SU-DHL-6 (cell line): Measurements from ENCODE around the gene POU6F2.

Experiments
- H2AFZ ChIP-seq: fragments of 200-600 bp; sonication (generic); 2 replicates; pipeline ENCODE4 v1.6.1; 2014; ENCODE audit warnings: low read depth, mild to moderate bottlenecking, moderate library complexity, mixed read lengths, antibody characterized with exemption, low read length; ENCODE audit not compliant: severe bottlenecking
- H3F3A ChIP-seq: fragments of 200-600 bp; shearing (Covaris generic); 2 replicates; pipeline ENCODE4 v1.6.0; 2016; ENCODE audit warnings: antibody characterized with exemption, mild to moderate bottlenecking; ENCODE audit not compliant: insufficient read depth
- H3K27ac ChIP-seq: fragments of 200-600 bp; sonication (generic); 2 replicates; pipeline ENCODE4 v1.5.1; 2016; ENCODE audit warnings: low read depth, mild to moderate bottlenecking, low read length, moderate library complexity, mixed read lengths
- H3K27me3 ChIP-seq: fragments of 200-600 bp; sonication (generic), shearing (Covaris generic); 2 replicates; pipeline ENCODE4 v1.6.0; 2014; ENCODE audit warnings: mild to moderate bottlenecking, low read length
- H3K36me3 ChIP-seq: fragments of 200-600 bp; sonication (generic); 2 replicates; pipeline ENCODE4 v1.6.1; 2014; ENCODE audit warnings: mild to moderate bottlenecking, low read length, mixed read lengths
- H3K4me2 ChIP-seq: fragments of 300-600, 200-600 bp; shearing (Covaris generic), sonication (generic); 2 replicates; pipeline ENCODE4 v1.6.0; 2014; ENCODE audit warnings: low read length, low read depth, mild to moderate bottlenecking; ENCODE audit not compliant: poor library complexity, severe bottlenecking
- H3K4me3 ChIP-seq: fragments of 200-600 bp; sonication (generic); 2 replicates; pipeline ENCODE4 v1.5.1; 2014; ENCODE audit warnings: antibody characterized with exemption, low read length, mild to moderate bottlenecking, mixed read lengths; ENCODE audit not compliant: insufficient read depth, poor library complexity, severe bottlenecking
- H3K79me2 ChIP-seq: fragments of 200-600 bp; sonication (generic); 2 replicates; pipeline ENCODE4 v1.6.1; 2014; ENCODE audit warnings: mild to moderate bottlenecking, low read length, moderate library complexity; ENCODE audit not compliant: insufficient read depth
- H3K9ac ChIP-seq: fragments of 200-600 bp; sonication (generic); 2 replicates; pipeline ENCODE4 v1.7.0; 2014; ENCODE audit warnings: mild to moderate bottlenecking, low read length
- H3K9me2 ChIP-seq: fragments of 200-600 bp; sonication (generic); replicated peaks from 2 replicates; pipeline ENCODE4 v1.6.1; 2014; ENCODE audit warnings: low read length; ENCODE audit not compliant: insufficient read depth
- H3K9me3 ChIP-seq: fragments of 200-600 bp; sonication (generic); 2 replicates; pipeline ENCODE4 v1.6.1; 2014; ENCODE audit warnings: low read length, mixed read lengths; ENCODE audit not compliant: insufficient read depth
- H4K20me1 ChIP-seq: fragments of 200-600 bp; sonication (generic); 2 replicates; pipeline ENCODE4 v1.6.1; 2014; ENCODE audit warnings: low read depth, mild to moderate bottlenecking, antibody characterized with exemption, low read length, moderate library complexity, mixed read lengths
- EZH2phosphoT487 ChIP-seq: fragments of 200-600 bp; sonication (generic), shearing (Covaris generic); conservative IDR thresholded peaks from 2 replicates; pipeline ENCODE4 v1.6.1; 2018; ENCODE audit warnings: mild to moderate bottlenecking, antibody characterized with exemption, low read length, moderate library complexity, mixed read lengths
- TF ChIP-seq, protein P1 (sequence below): fragments of 200-600 bp; sonication (generic); IDR thresholded peaks from one replicate; pipeline ENCODE4 v1.5.1; 2017; ENCODE audit warnings: antibody characterized with exemption, mild to moderate bottlenecking, low read length, moderate library complexity; ENCODE audit not compliant: insufficient read depth, poor library complexity, severe bottlenecking

The POU6F2 gene

DNA sequence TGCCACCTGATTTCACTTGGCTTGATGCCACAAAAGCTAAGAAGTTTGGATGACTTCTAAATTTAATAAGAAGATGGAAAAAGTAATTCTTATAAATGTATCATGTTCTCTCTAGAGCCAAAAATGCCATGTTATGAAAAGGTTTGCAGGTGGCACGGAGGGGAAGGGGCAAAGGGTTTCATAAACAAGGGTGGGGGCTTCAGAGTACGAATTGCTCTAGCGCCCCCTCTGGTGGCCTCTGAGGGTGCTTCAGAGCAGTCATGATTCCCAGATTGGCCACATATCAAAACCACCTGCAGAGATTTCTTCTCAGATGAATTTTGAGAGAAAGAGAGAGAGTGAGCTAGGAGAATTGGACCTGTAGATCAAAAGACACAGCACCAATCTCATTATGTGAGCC, 379.9 kb downstream of the POU6F2 start:
- H4K20me1 ChIP-seq, result no peaks in the 10 kb centered on the region
- no peaks in the 10 kb centered on the region for H3F3A ChIP-seq
- H3K36me3 ChIP-seq, result no peaks in the 10 kb centered on the region
- H3K4me3 ChIP-seq, result no peak overlapping the region
- no peak overlapping the region for H3K9ac ChIP-seq
- no peak overlapping the region for H3K4me2 ChIP-seq
- H3K9me2 ChIP-seq, result no peaks in the 10 kb centered on the region
- H2AFZ ChIP-seq, result no peak overlapping the region
- no peak overlapping the region for H3K27ac ChIP-seq
- no peaks in the 10 kb centered on the region for H3K9me3 ChIP-seq
- no peaks in the 10 kb centered on the region for H3K79me2 ChIP-seq
- H3K27me3 ChIP-seq, result no peaks in the 10 kb centered on the region
- TF ChIP-seq, protein P1, sequence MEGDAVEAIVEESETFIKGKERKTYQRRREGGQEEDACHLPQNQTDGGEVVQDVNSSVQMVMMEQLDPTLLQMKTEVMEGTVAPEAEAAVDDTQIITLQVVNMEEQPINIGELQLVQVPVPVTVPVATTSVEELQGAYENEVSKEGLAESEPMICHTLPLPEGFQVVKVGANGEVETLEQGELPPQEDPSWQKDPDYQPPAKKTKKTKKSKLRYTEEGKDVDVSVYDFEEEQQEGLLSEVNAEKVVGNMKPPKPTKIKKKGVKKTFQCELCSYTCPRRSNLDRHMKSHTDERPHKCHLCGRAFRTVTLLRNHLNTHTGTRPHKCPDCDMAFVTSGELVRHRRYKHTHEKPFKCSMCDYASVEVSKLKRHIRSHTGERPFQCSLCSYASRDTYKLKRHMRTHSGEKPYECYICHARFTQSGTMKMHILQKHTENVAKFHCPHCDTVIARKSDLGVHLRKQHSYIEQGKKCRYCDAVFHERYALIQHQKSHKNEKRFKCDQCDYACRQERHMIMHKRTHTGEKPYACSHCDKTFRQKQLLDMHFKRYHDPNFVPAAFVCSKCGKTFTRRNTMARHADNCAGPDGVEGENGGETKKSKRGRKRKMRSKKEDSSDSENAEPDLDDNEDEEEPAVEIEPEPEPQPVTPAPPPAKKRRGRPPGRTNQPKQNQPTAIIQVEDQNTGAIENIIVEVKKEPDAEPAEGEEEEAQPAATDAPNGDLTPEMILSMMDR, result peak; percentile 26
- TF ChIP-seq EZH2phosphoT487, result no peak

DNA sequence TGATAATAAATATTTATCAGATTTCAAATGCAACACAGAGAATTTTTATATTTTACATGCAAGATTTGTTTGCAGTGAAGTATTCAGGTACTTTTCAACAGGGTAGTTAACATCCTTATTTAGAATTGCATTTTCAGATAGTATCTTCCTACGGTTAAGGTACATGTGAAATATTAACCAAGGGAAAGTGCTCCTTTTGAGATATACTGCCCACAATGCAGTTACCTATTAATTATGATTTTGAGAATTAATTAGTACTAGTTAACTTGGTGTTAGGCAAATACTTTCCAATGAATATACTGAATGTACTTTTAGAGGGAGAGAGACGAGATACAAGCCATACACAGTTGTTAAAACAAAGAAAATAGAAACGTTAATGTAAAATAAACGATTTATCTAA, 382.3 kb downstream of the POU6F2 start:
- Histone ChIP-seq H3K9me2 (no peaks in the 10 kb centered on the region), H3K27ac (no peak overlapping the region), H4K20me1 (no peaks in the 10 kb centered on the region), H3K4me3 (no peak overlapping the region), H3F3A (no peaks in the 10 kb centered on the region), H3K79me2 (no peaks in the 10 kb centered on the region), H3K9me3 (no peaks in the 10 kb centered on the region), H3K4me2 (no peak overlapping the region), H3K9ac (no peak overlapping the region), H3K36me3 (no peaks in the 10 kb centered on the region), H3K27me3 (no peaks in the 10 kb centered on the region), H2AFZ (no peak overlapping the region)
- TF ChIP-seq, protein P1, result no peak
- TF ChIP-seq EZH2phosphoT487, result no peak

DNA sequence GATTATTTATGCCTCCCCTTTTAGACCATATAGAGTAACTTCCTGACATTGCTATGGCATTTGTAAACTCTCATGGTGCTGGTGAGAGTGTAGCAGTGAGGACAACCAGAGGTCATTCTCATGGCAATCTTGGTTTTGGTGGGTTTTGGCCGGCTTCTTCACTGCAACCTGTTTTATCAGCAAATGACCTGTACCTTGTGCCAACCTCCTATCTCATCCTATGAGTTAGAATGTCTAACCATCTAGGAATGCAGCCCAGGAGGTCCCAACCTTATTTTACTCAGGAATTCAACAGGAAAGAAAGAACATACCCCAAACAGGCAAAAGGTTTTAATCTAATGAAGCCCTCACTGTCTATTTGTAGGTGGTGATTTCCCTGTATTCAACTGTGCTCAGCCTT, 383.1 kb downstream of the POU6F2 start:
- Histone ChIP-seq H3K79me2 (no peaks in the 10 kb centered on the region), H3K27me3 (no peaks in the 10 kb centered on the region), H3K9me2 (no peaks in the 10 kb centered on the region), H3K4me2 (no peak overlapping the region), H4K20me1 (no peaks in the 10 kb centered on the region), H3K9me3 (no peaks in the 10 kb centered on the region), H3K27ac (no peak overlapping the region), H2AFZ (no peak overlapping the region), H3F3A (no peaks in the 10 kb centered on the region), H3K4me3 (no peak overlapping the region), H3K9ac (no peak overlapping the region), H3K36me3 (no peaks in the 10 kb centered on the region)
- TF ChIP-seq, protein P1, result no peak
- TF ChIP-seq EZH2phosphoT487, result no peak
